ENCODE results near the gene GALP. TPM values are rescaled to one million over a fixed set of nuclear protein-coding genes. Genes with fewer than 3 reads are reported as not detected.

Gene GALP
- total RNA-seq, 2 experiments from 2014 or later = not detected

DNA sequence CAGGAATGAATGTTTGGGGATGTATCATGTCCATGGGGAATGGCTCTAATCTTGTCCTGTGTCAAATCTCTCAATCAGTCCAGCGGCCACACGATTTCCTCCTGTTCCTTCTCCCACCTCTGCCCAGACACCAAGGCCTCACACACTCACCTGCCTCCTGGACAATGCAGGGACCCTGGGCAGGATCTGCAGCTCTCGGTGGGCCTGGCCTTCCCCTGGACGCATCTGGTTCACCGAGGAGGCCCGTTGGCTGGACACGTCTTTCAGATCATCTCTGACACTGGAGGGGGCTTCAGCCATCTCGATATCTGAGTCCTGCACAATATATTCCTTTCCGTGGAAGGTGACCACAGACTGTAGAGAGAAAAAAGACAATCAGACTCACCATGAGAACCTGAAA lies 47.7 kb downstream of the GALP start:
- ChIA-PET POLR2A (no interaction called here), CTCF (no interaction called here)

Other genes starting within 250 kb of the GALP start
- gene NLRP13, start 243.7 kb upstream of the GALP start, total RNA-seq = not detected
- gene NLRP8, start 228.2 kb upstream of the GALP start, total RNA-seq = not detected
- not detected for gene NLRP5, start 189.2 kb upstream of the GALP start, total RNA-seq
- 10 to 100 TPM; 30.9 to 33.4 TPM for gene ZNF787, start 54.7 kb upstream of the GALP start, total RNA-seq
- 10 to 100 TPM; 28.9 to 29.3 TPM for gene ZNF444, start 34.7 kb upstream of the GALP start, total RNA-seq
- gene ZSCAN5B, start 21.8 kb downstream of the GALP start, total RNA-seq = not detected
- not detected for gene ZSCAN5C, start 26.3 kb downstream of the GALP start, total RNA-seq
- under 1 TPM; 0.42 to 0.72 TPM for gene EDDM13, start 96.7 kb downstream of the GALP start, total RNA-seq
- gene ZSCAN5A, start 138.8 kb downstream of the GALP start, total RNA-seq = 10 to 100 TPM; 10.3 to 11.7 TPM
- gene ZNF582, start 217.5 kb downstream of the GALP start, total RNA-seq = 1 to 10 TPM; 2.1 to 2.9 TPM
- 1 to 10 TPM; 3.7 to 3.9 TPM for gene ZNF583, start 228.3 kb downstream of the GALP start, total RNA-seq